Measurements from ENCODE around the gene PFDN5.

Gene PFDN5

DNA sequence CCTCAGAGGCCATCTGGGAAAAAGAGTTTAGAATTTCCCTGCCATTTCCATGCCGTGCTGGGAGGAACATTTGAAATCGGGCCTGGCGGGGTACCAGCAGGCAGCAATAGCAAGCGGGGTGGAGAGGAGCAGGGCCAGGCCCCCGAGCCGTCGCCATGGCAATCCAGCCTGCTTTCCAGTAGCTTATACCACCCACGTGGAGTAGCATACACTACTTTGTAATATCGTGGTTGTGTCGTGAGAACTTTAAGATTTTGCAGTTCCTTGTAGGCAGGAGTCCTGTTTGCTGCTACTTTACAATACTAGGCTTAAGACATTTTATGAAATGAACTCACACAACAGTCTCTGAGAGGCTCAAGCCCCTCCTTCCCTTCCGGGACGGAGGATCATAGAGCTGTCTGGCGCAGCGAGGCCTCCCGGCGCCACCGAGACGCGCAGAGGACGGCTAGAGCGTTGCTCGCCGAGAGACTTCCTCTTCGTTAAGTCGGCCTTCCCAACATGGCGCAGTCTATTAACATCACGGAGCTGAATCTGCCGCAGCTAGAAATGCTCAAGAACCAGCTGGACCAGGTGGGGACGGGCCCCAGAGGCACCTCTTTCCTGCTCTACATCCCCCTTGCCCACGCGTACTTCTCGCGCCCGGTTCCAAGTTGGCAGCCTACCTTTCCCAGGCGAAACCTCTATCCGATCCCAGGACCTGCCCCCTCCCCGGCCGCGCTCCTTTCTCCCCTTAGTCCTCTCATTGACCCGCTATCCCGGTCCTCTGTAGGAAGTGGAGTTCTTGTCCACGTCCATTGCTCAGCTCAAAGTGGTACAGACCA is at the start of gene PFDN5:
Gene PFDN5 (plus strand): TSS at position 473 of the 821 bp plus-strand sequence. CDS start 26 bp downstream, at position 499.
- no peak for DNase-seq

GRCh38 chr12:53251477-53252348 is 43.6 kb upstream of the PFDN5 start:
- DNase-seq: peak; percentile 50

GRCh38 chr12:53252349-53252916 is 42.9 kb upstream of the PFDN5 start:
- DNase-seq: no peak

DNA sequence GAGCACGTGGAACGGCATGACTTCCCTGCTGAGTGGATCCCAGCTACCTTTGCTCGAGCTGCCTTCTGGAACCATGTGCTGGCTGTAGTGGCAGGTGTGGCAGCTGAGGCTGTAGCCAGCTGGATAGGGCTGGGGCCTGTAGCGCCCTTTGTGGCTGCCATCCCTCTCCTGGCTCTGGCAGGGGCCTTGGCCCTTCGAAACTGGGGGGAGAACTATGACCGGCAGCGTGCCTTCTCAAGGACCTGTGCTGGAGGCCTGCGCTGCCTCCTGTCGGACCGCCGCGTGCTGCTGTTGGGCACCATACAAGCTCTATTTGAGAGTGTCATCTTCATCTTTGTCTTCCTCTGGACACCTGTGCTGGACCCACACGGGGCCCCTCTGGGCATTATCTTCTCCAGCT is 42.0 kb upstream of the PFDN5 start:
- DNase-seq: no peak

- no peak for DNase-seq
Measured at GRCh38 chr12:53254816-53255545, 40.4 kb upstream of the PFDN5 start.

DNA sequence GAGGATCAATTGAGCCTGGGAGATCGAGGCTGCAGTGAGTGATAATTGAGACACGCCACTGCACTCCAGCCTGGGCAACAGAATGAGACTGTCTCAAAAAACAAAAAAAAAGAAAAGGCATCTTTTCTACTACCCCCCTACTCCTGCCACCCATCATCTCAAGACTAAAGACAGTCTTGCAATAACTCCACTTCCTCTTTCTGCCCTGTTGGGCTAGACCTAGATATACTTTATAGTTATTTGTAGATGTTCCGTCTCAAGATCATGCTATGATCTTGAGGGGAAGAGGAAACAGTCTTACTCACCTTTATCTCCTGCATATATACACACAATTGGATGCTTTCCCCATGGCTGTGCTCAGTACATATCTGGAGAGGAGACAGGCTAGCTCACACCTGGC is 39.3 kb upstream of the PFDN5 start:
- DNase-seq: no peak

DNA sequence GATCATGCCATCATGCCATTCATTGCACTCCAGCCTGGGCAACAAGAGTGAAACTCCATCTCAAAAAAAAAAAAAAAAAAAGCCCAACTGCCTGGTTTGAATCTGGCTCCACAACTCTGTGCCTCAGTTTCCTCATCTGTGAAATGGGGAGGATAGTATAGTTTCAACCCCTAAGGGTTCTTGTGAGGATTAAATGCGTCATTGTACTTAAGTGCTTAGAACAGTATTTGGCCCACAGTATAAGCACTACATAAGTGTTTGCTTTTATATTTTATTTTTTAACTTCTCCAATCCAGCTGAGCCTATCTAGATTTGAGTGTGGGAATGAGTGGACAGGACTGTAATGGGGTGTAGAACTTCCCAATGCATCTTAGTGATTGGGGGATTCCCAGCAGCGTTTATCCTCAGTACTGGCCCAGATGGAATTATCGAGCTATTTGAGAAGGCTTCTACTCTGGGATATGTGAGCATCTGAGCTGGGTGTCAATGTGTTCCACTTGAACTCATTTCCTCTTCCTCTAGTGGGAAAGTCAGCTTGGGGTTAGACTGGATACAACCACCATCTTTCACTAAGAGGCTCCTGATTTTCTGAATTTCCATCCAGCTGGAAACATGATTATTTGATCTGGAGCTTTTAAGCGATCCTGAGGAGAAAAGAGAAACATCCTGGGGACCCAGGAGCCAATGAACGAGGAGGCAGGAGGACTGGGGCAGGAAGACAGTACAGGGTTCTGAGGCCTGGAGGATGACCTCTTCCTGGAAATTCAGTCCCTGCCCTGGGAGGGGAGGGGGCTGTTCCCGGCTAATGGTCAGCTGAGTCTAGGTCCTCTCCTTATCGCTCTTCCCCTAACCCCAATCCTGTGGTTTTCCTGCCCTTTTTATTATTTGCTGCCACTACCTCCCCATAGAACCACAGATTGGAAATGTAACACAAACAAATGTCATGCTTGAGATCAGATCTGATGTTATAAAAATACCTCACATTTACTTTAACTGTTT is 36.5 kb upstream of the PFDN5 start:
- no peak for DNase-seq

GRCh38 chr12:53259891-53260290 is 35.5 kb upstream of the PFDN5 start:
- DNase-seq: no peak

DNA sequence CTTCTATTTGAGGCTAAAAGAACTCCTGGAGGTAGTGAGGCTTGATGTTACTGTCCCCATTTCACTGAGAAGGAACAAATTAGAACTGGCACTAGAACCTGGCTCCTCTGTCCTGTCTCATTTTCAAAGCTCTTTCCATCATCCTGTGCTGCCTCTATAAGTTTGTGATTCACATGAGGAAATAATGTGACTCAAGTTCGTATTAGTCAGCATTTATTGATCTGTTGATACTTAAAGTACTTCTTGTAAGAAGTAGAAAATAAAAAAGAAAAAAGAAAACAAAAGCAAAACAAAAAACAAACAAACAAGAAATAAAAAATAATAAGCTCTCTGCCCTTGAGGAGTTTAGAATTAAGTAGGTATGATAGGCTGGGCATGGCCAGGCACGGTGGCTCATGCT is 29.6 kb upstream of the PFDN5 start:
- no peak for DNase-seq

DNA sequence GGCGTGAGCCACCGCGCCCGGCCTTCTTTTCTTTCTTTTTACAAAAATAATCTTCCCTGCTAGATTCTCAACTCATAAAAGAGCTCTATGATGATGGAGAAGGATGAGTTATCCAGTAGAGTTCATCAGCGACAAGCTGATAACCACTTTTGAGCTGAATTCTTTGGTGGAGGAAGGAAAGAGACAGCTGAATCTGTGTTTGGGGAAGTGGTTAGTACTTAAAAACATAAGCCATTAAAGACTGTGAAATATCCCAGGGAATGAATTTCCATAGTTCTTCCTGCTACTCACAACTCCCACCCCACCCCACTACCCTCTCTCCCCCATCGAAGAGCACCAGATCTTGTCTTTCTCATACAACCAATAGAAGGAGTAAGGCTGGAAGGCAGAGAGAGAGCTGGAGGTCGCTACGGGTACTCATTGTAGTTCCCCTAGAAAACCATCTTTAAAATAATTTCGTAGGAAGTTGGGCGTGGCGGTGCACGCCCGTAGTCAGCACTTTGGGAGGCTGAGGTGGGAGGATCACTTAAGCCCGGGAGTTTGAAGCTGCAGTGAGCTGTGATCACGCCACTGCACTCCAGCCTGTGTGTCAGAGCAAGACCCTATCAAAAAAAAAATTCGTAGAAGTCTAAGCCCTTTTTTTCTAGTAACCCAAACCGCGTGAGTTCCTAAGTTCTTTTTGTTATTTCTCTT is 27.9 kb upstream of the PFDN5 start:
- no peak for DNase-seq

GRCh38 chr12:53267999-53268629 is 27.2 kb upstream of the PFDN5 start, which contains the start of gene ESPL1:
ESPL1 (plus strand) TSS chr12:53268299; CDS start chr12:53268767, 468 bp downstream.
- no peak for DNase-seq

GRCh38 chr12:53268630-53269562 is 26.4 kb upstream of the PFDN5 start:
- DNase-seq: no peak

DNA sequence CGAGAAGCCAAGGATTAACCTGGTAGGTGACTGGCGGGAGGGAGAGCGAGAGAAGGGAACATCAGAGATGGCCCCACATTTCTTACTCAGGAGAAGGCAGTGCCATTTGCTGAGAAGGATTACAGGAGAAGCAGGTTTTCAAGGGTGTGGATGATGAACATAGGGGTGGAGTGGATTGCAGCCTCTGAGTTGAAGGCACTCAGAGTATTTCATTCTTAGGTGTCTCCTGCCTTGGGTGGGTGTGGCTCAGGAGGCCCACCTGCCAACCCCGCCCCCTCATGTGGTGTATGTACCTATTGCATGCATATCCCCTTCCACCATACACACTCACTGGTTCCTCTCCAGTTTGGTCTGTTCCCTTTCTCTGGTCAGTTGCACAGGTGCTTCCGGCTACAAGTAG is 20.9 kb upstream of the PFDN5 start:
- no peak for DNase-seq

DNA sequence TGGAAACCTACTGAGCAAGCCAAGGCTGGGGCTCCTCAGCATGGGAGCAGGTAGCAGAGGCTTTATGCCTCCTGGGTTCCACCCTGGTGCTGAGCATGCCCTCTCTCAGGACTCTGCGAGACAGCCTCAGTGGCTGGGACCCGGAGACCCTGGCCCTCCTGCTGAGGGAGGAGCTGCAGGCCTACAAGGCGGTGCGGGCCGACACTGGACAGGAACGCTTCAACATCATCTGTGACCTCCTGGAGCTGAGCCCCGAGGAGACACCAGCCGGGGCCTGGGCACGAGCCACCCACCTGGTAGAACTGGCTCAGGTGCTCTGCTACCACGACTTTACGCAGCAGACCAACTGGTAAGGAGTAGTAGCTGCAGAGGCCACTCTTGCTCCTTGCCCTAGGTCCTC is 18.8 kb upstream of the PFDN5 start:
- DNase-seq: no peak

DNA sequence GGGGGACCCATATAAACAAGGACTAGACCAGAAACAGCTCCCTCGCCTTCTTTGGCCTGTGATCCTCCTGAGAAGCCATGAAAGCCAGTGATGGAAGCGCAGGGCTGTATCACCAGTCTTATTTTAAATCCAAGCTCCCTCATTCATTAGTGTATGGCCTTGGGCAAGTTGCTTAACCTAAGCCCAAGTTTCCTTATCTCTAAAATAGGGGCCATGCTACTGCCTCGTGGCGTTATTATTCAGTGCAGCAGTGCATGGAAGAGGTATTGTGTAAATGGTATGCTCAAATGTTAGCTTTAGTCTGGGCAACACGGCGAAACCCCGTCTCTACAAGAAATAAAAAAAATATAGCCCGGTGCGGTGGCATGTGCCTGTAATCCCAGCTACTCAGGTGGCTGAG is 17.4 kb upstream of the PFDN5 start:
- DNase-seq: no peak

DNA sequence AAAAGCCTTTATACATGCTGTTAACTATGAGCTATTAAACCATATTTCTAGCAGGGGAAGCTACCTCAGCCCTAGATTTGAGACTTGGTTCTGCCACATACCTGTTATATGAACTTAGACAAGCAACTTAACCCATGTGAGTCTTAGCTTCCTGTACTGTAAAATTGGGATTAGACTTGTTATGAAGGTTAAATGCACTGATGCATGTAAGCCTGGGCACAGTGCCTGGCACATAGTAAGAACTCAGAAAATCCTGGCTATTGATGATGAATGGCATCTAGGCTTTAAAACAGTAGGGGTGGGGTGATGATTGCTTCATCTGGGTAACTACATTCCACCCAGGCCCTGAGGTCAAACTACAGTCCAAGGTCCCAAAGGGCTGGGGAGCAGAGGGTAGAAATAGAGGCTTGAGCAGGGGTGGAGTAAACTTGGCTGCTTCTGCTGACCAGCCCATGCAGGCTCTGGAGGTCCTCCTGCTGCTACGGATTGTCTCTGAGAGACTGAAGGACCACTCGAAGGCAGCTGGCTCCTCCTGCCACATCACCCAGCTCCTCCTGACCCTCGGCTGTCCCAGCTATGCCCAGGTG is 16.0 kb upstream of the PFDN5 start:
- no peak for DNase-seq

DNA sequence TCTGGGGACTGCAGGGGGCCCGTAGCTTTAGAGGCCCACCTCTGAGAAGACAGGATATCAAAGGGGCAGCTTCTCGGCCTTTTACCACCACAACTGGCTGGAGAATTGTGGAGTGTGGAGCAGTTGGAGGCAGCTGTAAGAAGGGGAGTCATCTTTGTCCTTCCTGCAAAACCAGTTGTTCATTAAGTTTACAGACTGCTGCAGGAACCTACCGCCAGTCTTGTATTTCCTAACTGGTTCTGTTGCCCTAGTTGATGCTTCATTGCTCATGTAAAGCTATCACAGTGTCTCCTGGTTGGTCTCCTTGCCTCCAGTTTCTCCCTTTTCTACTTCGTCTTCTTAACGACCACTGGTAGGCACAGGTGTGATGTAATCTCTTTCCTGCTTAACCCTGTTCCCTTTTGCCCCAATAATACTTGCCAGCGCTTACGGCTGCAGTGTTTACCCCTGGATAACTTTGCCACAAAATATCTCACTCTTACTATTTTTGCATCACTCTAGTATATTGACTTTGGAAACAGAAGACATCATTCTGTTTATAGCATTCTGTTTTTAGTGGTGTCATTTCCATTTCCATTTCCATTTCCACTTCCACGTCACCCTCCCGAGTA is 15.3 kb upstream of the PFDN5 start:
- no peak for DNase-seq

- no peak for DNase-seq
Measured at GRCh38 chr12:53286448-53286847, 8.9 kb upstream of the PFDN5 start.

Data from cortex of kidney (tissue), 1 donor.